ENCODE data around the gene ITPKA. TPM values are rescaled to one million over a fixed set of nuclear protein-coding genes. Genes with fewer than 3 reads are reported as not detected.

Gene ITPKA
- 0.89 and 1.0 TPM in 2 replicates for total RNA-seq
- long read RNA-seq, result 0 reads

- H3K36me3 Mint-ChIP-seq (ENCODE audit: insufficient read depth), result no peaks in the 10 kb centered on the region
- TF ChIP-seq, protein P1, sequence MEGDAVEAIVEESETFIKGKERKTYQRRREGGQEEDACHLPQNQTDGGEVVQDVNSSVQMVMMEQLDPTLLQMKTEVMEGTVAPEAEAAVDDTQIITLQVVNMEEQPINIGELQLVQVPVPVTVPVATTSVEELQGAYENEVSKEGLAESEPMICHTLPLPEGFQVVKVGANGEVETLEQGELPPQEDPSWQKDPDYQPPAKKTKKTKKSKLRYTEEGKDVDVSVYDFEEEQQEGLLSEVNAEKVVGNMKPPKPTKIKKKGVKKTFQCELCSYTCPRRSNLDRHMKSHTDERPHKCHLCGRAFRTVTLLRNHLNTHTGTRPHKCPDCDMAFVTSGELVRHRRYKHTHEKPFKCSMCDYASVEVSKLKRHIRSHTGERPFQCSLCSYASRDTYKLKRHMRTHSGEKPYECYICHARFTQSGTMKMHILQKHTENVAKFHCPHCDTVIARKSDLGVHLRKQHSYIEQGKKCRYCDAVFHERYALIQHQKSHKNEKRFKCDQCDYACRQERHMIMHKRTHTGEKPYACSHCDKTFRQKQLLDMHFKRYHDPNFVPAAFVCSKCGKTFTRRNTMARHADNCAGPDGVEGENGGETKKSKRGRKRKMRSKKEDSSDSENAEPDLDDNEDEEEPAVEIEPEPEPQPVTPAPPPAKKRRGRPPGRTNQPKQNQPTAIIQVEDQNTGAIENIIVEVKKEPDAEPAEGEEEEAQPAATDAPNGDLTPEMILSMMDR (IDR thresholded peaks at IDR 0.05; ENCODE audit: unreplicated experiment), result no peak
- no peak within 1 kb of the TSS for H3K27ac Mint-ChIP-seq
- H3K4me1 Mint-ChIP-seq (ENCODE audit: low read depth), result peaks cover 9% of the 10 kb centered on the region
- H3K27me3 Mint-ChIP-seq, result peaks cover 48% of the 10 kb centered on the region
- peak; percentile 48 for DNase-seq (ENCODE audit: low spot score, unreplicated experiment)
- H3K9me3 Mint-ChIP-seq (ENCODE audit: low read depth), result no peaks in the 10 kb centered on the region
- H3K4me3 Mint-ChIP-seq (ENCODE audit: low read depth), result peak within 1 kb of the TSS; percentile 71
These were observed at the start of gene ITPKA for GRCh38 chr15:41493205-41493901. Gene ITPKA (plus strand): TSS chr15:41493874. CDS start chr15:41493928, 54 bp downstream.

- Mint-ChIP-seq H3K36me3 (ENCODE audit: insufficient read depth) (peaks cover 17% of the 10 kb centered on the region), H3K27me3 (no peaks in the 10 kb centered on the region), H3K9me3 (ENCODE audit: low read depth) (no peaks in the 10 kb centered on the region), H3K27ac (peak overlapping the region; percentile 56), H3K4me3 (ENCODE audit: low read depth) (no peak overlapping the region), H3K4me1 (ENCODE audit: low read depth) (peaks cover 6% of the 10 kb centered on the region)
- TF ChIP-seq, protein P1 (IDR thresholded peaks at IDR 0.05; ENCODE audit: unreplicated experiment), result no peak
- DNase-seq (ENCODE audit: low spot score, unreplicated experiment), result no peak
These were observed 48.3 kb upstream of the ITPKA start for GRCh38 chr15:41445399-41445798.

DNA sequence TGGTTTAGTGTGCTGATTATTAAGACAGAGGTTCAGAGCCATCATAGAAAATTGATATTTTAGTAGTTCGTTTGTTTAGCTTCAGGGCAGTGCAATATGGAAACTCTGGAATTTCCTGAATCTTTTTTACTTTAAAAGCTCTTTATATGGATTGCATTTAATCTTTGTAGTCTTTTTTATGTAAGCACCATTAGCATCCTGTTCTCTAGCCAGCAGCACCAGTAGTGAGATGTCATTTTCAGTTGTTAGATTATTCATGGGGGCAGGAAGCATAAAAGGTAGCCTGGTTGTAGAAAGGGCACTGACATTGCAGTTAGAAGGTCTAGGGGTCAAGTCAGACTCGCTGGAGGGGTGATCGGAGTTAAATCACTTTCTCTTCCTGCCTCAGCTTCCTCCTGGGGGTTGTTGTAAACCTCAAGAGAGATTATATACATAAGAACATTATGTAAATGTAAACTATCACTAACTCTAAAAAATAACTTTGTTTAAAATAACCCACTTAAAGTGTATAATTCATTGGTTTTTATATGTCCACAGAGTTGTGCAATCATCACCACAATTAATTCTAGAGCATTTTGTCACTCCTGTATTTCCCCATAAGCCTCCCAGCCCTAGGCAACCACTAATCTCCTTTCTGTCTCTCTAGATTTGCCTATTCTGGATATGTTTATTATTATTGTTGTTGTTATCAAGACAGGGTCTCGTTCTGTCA lies 31.4 kb upstream of the ITPKA start:
- no peak for DNase-seq (ENCODE audit: low spot score, unreplicated experiment)
- H3K27ac Mint-ChIP-seq, result no peak overlapping the region
- peaks cover 33% of the 10 kb centered on the region for H3K36me3 Mint-ChIP-seq (ENCODE audit: insufficient read depth)
- H3K4me1 Mint-ChIP-seq (ENCODE audit: low read depth), result no peaks in the 10 kb centered on the region
- no peaks in the 10 kb centered on the region for H3K27me3 Mint-ChIP-seq
- TF ChIP-seq, protein P1 (IDR thresholded peaks at IDR 0.05; ENCODE audit: unreplicated experiment), result no peak
- H3K4me3 Mint-ChIP-seq (ENCODE audit: low read depth), result no peak overlapping the region
- no peaks in the 10 kb centered on the region for H3K9me3 Mint-ChIP-seq (ENCODE audit: low read depth)

DNA sequence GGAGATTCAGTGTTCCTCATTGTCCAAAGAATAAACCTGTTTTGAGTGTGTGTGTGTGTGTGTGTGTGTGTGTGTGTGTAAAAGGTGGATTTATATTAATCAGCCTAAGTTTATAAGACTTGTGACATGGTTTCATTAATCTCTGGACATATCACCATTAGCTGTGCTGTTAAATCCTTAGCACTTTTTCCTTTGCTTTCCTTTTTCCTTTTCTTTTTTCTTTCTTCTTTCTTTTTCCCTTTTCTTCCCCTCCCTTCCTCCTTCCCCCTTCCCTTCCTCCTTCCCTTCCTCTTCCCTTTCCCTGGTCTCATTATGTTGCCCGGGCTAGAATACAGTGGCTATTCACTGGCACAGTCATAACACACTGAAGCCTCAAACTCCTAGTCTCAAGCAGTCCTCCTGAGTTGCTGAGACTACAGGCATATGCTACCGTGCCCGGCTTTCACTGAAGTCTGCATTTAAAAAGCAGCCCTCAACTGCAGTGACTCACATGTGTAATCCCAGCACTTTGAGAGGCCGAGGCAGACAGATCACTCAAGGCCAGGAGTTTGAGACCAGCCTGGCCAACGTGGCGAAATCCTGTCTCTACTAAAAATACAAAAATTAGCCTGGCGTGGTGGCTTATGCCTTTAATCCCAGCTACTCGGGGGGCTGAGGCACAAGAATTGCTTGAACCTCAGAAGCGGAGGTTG lies 28.6 kb upstream of the ITPKA start:
- Mint-ChIP-seq H3K4me1 (ENCODE audit: low read depth) (no peaks in the 10 kb centered on the region), H3K36me3 (ENCODE audit: insufficient read depth) (peaks cover 30% of the 10 kb centered on the region), H3K9me3 (ENCODE audit: low read depth) (no peaks in the 10 kb centered on the region), H3K27me3 (no peaks in the 10 kb centered on the region), H3K27ac (no peak overlapping the region), H3K4me3 (ENCODE audit: low read depth) (no peak overlapping the region)
- TF ChIP-seq, protein P1 (IDR thresholded peaks at IDR 0.05; ENCODE audit: unreplicated experiment), result no peak
- no peak for DNase-seq (ENCODE audit: low spot score, unreplicated experiment)

DNA sequence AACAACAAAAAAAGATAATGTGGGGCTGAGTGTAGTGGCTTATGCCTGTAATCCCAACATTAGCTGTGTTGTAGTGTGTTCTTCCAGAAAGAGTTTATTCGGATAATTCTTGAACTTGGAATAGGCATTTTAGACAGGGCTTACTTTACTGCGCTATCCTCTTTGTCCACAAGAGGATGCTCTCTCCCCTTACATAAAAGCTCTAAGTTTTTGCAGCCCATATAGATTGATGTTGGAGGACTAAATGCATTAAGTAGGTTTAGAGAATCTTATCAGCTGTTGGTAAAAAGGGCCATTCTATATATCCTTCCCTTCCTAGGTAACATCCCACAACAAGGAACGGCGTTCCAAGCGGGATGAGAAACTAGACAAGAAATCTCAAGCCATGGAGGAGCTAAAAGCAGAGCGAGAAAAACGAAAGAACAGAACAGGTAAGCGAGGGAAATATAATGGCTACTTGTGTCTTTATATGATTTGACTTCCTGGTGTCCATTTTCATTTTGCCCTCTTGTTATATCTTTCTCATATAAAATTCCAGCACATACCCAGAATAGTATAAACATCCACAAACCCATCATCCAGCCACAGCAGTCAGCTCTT lies 27.8 kb upstream of the ITPKA start:
- no peaks in the 10 kb centered on the region for H3K9me3 Mint-ChIP-seq (ENCODE audit: low read depth)
- no peaks in the 10 kb centered on the region for H3K4me1 Mint-ChIP-seq (ENCODE audit: low read depth)
- DNase-seq (ENCODE audit: low spot score, unreplicated experiment), result no peak
- peak overlapping the region; percentile 88 for H3K27ac Mint-ChIP-seq
- no peak overlapping the region for H3K4me3 Mint-ChIP-seq (ENCODE audit: low read depth)
- no peaks in the 10 kb centered on the region for H3K27me3 Mint-ChIP-seq
- TF ChIP-seq, protein P1 (IDR thresholded peaks at IDR 0.05; ENCODE audit: unreplicated experiment), result peak; percentile 86
- peaks cover 34% of the 10 kb centered on the region for H3K36me3 Mint-ChIP-seq (ENCODE audit: insufficient read depth)

Measured in progenitor cell of endocrine pancreas (in vitro differentiated cells).